Activated CD8-positive, alpha-beta T cell treated with anti-CD3 and anti-CD28 coated beads, Interleukin-2, amount 10 ng/mL, durations not matched to agents 7 days and 5 days (primary cell): ENCODE results near the gene TUBGCP6. TPM values are rescaled to one million over a fixed set of nuclear protein-coding genes. Genes with fewer than 3 reads are reported as not detected.

Experiments
- ATAC-seq: fragments of 150-1000 bp; cut with Tn5 transposase; one replicate; pipeline ENCODE4 v1.10.0; 2021; ENCODE audit warnings: moderate library complexity
- CTCF ChIA-PET: fragments of 350-600 bp; sonication (Branson Sonifier 250); formaldehyde crosslinking; loops from one replicate; lab custom pipeline; 2021; ENCODE audit warnings: antibody characterized with exemption; lab: Charles Lee
- POLR2A ChIA-PET: fragments of 350-600 bp; sonication (Branson Sonifier 250); formaldehyde crosslinking; loops from one replicate; lab custom pipeline; 2021; ENCODE audit warnings: antibody characterized with exemption; lab: Charles Lee
- DNase-seq: peaks from one replicate; pipeline ENCODE4 v3.0.0-alpha.2; 2020
- H3K27ac Mint-ChIP-seq: one replicate; pipeline ENCODE4 v1.8.0; 2021; ENCODE audit warnings: mild to moderate bottlenecking, mixed read lengths
- H3K27me3 Mint-ChIP-seq: one replicate; pipeline ENCODE4 v1.8.0; 2021; ENCODE audit warnings: low read depth, mixed read lengths
- H3K36me3 Mint-ChIP-seq: one replicate; pipeline ENCODE4 v1.8.0; 2021; ENCODE audit warnings: low read depth, mixed read lengths
- H3K4me1 Mint-ChIP-seq: one replicate; pipeline ENCODE4 v1.8.0; 2021; ENCODE audit warnings: low read depth, mixed read lengths
- H3K4me3 Mint-ChIP-seq: one replicate; pipeline ENCODE4 v1.8.0; 2021; ENCODE audit warnings: mild to moderate bottlenecking, mixed read lengths
- H3K9me3 Mint-ChIP-seq: one replicate; pipeline ENCODE4 v1.8.0; 2022; ENCODE audit warnings: mixed read lengths; ENCODE audit not compliant: insufficient read depth
- total RNA-seq, 2 experiments: library from RNA; stranded (reverse); gene quantifications; one replicate each; pipeline ENCODE4 v1.2.3, GENCODE V29; 2021

The TUBGCP6 gene
- total RNA-seq, 2 experiments from 2014 or later, result 53.2 to 58.1 TPM

GRCh38 chr22:50228366-50228765, 16.5 kb downstream of the TUBGCP6 start:
- Mint-ChIP-seq H3K27me3 (no peaks in the 10 kb centered on the region), H3K36me3 (peaks cover 31% of the 10 kb centered on the region), H3K9me3 (no peaks in the 10 kb centered on the region), H3K4me1 (no peaks in the 10 kb centered on the region), H3K4me3 (no peak overlapping the region), H3K27ac (peak overlapping the region; percentile 39)
- CTCF ChIA-PET, result interaction anchor here (1.2 kb wide), 1 partner anchor 25 kb away, joined by 3 read pairs; no protein-coding TSS in a partner anchor
- POLR2A ChIA-PET, result no interaction called here
- no peak for ATAC-seq
- no peak for DNase-seq

GRCh38 chr22:50227579-50228215, 17.1 kb downstream of the TUBGCP6 start:
- Mint-ChIP-seq H3K27me3 (no peaks in the 10 kb centered on the region), H3K4me3 (no peak overlapping the region), H3K27ac (no peak overlapping the region), H3K36me3 (peaks cover 29% of the 10 kb centered on the region), H3K4me1 (no peaks in the 10 kb centered on the region), H3K9me3 (no peaks in the 10 kb centered on the region)
- CTCF ChIA-PET, result interaction anchor here (1.2 kb wide), 1 partner anchor 24 kb away, joined by 3 read pairs; no protein-coding TSS in a partner anchor
- ATAC-seq (no peak), DNase-seq (no peak)
- POLR2A ChIA-PET, result no interaction called here

GRCh38 chr22:50226875-50227165, 18.0 kb downstream of the TUBGCP6 start:
- POLR2A ChIA-PET, result no interaction called here
- no peak for DNase-seq
- Mint-ChIP-seq H3K27me3 (no peaks in the 10 kb centered on the region), H3K4me3 (no peak overlapping the region), H3K4me1 (no peaks in the 10 kb centered on the region), H3K27ac (no peak overlapping the region), H3K36me3 (peaks cover 30% of the 10 kb centered on the region), H3K9me3 (no peaks in the 10 kb centered on the region)
- no peak for ATAC-seq
- CTCF ChIA-PET, result no interaction called here

GRCh38 chr22:50226063-50226874, 18.6 kb downstream of the TUBGCP6 start:
- ChIA-PET POLR2A (no interaction called here), CTCF (no interaction called here)
- H3K4me3 Mint-ChIP-seq, result no peak overlapping the region
- no peak for DNase-seq
- no peaks in the 10 kb centered on the region for H3K4me1 Mint-ChIP-seq
- H3K27me3 Mint-ChIP-seq, result no peaks in the 10 kb centered on the region
- no peak for ATAC-seq
- H3K27ac Mint-ChIP-seq, result no peak overlapping the region
- H3K9me3 Mint-ChIP-seq, result no peaks in the 10 kb centered on the region
- H3K36me3 Mint-ChIP-seq, result peaks cover 30% of the 10 kb centered on the region

GRCh38 chr22:50225200-50225969, 19.4 kb downstream of the TUBGCP6 start:
- H3K27me3 Mint-ChIP-seq, result no peaks in the 10 kb centered on the region
- H3K4me1 Mint-ChIP-seq, result no peaks in the 10 kb centered on the region
- ChIA-PET CTCF (no interaction called here), POLR2A (no interaction called here)
- DNase-seq (no peak), ATAC-seq (no peak)
- H3K9me3 Mint-ChIP-seq, result no peaks in the 10 kb centered on the region
- H3K4me3 Mint-ChIP-seq, result no peak overlapping the region
- H3K27ac Mint-ChIP-seq, result no peak overlapping the region
- H3K36me3 Mint-ChIP-seq, result peaks cover 36% of the 10 kb centered on the region

GRCh38 chr22:50224071-50224470, 20.8 kb downstream of the TUBGCP6 start:
- H3K4me1 Mint-ChIP-seq, result no peaks in the 10 kb centered on the region
- peaks cover 34% of the 10 kb centered on the region for H3K36me3 Mint-ChIP-seq
- no peak overlapping the region for H3K4me3 Mint-ChIP-seq
- H3K9me3 Mint-ChIP-seq, result no peaks in the 10 kb centered on the region
- ATAC-seq (no peak), DNase-seq (no peak)
- H3K27ac Mint-ChIP-seq, result no peak overlapping the region
- ChIA-PET CTCF (no interaction called here), POLR2A (no interaction called here)
- no peaks in the 10 kb centered on the region for H3K27me3 Mint-ChIP-seq

- CTCF ChIA-PET, result no interaction called here
- POLR2A ChIA-PET, result no interaction called here
- no peaks in the 10 kb centered on the region for H3K4me1 Mint-ChIP-seq
These were observed 22.3 kb downstream of the TUBGCP6 start for GRCh38 chr22:50222508-50222907.

GRCh38 chr22:50221410-50222300, 23.2 kb downstream of the TUBGCP6 start:
- H3K9me3 Mint-ChIP-seq, result no peaks in the 10 kb centered on the region
- H3K27ac Mint-ChIP-seq, result no peak overlapping the region
- ChIA-PET CTCF (no interaction called here), POLR2A (no interaction called here)
- H3K27me3 Mint-ChIP-seq, result no peaks in the 10 kb centered on the region
- no peak overlapping the region for H3K4me3 Mint-ChIP-seq
- ATAC-seq, result no peak
- DNase-seq, result no peak
- H3K4me1 Mint-ChIP-seq, result no peaks in the 10 kb centered on the region
- peaks cover 33% of the 10 kb centered on the region for H3K36me3 Mint-ChIP-seq

More at GRCh38 chr22:50222508-50222907, 22.3 kb downstream of the TUBGCP6 start:
- DNase-seq, result no peak
- ATAC-seq, result no peak
- no peaks in the 10 kb centered on the region for H3K9me3 Mint-ChIP-seq
- H3K4me3 Mint-ChIP-seq, result no peak overlapping the region
- H3K36me3 Mint-ChIP-seq, result peaks cover 33% of the 10 kb centered on the region
- H3K27ac Mint-ChIP-seq, result no peak overlapping the region
- no peaks in the 10 kb centered on the region for H3K27me3 Mint-ChIP-seq

GRCh38 chr22:50220603-50221409, 24.0 kb downstream of the TUBGCP6 start:
- POLR2A ChIA-PET, result no interaction called here
- H3K27me3 Mint-ChIP-seq, result no peaks in the 10 kb centered on the region
- DNase-seq (no peak), ATAC-seq (no peak)
- CTCF ChIA-PET, result no interaction called here
- H3K36me3 Mint-ChIP-seq, result peaks cover 35% of the 10 kb centered on the region
- no peaks in the 10 kb centered on the region for H3K4me1 Mint-ChIP-seq
- H3K9me3 Mint-ChIP-seq, result no peaks in the 10 kb centered on the region
- H3K4me3 Mint-ChIP-seq, result no peak overlapping the region
- H3K27ac Mint-ChIP-seq, result no peak overlapping the region

- ATAC-seq (no peak), DNase-seq (no peak)
- Mint-ChIP-seq H3K4me1 (no peaks in the 10 kb centered on the region), H3K27me3 (no peaks in the 10 kb centered on the region), H3K27ac (no peak overlapping the region), H3K9me3 (no peaks in the 10 kb centered on the region), H3K36me3 (peaks cover 38% of the 10 kb centered on the region), H3K4me3 (no peak overlapping the region)
- ChIA-PET CTCF (no interaction called here), POLR2A (no interaction called here)
These were observed 24.8 kb downstream of the TUBGCP6 start for GRCh38 chr22:50219800-50220602.
